ENCODE data around the gene MSRB1. TPM values are rescaled to one million over a fixed set of nuclear protein-coding genes. Genes with fewer than 3 reads are reported as not detected.

Gene MSRB1
- total RNA-seq, 1 donor from 2014 or later = 32.7 TPM

- no peak for TF ChIP-seq CTCF (IDR thresholded peaks at IDR 0.05; ENCODE audit: borderline replicate concordance)
- intact Hi-C loops (cut with micrococcal nuclease) = no loop called here
- no peaks in the 10 kb centered on the region for H3K9me3 ChIP-seq (replicated peaks)
- no peaks in the 10 kb centered on the region for H3K36me3 ChIP-seq
- H3K27ac ChIP-seq (replicated peaks) = no peak overlapping the region
- no peak overlapping the region for H3K4me3 ChIP-seq
- DNase-seq = no peak
- no peaks in the 10 kb centered on the region for H3K4me1 ChIP-seq
- peaks cover 94% of the 10 kb centered on the region for H3K27me3 ChIP-seq (ENCODE audit: low read depth)
Observed at GRCh38 chr16:1906846-1907165, 36.2 kb downstream of the MSRB1 start.

- peaks cover 92% of the 10 kb centered on the region for H3K27me3 ChIP-seq (ENCODE audit: low read depth)
- no peak for TF ChIP-seq CTCF (IDR thresholded peaks at IDR 0.05; ENCODE audit: borderline replicate concordance)
Observed at GRCh38 chr16:1906055-1906845, 36.7 kb downstream of the MSRB1 start.

GRCh38 chr16:1903845-1904840 is 38.9 kb downstream of the MSRB1 start:
- no peak overlapping the region for H3K27ac ChIP-seq (replicated peaks)
- TF ChIP-seq CTCF (IDR thresholded peaks at IDR 0.05; ENCODE audit: borderline replicate concordance) = no peak
- no peaks in the 10 kb centered on the region for H3K36me3 ChIP-seq
- intact Hi-C loops (cut with micrococcal nuclease) = no loop called here
- no peak for DNase-seq
- H3K9me3 ChIP-seq (replicated peaks) = no peaks in the 10 kb centered on the region
- peaks cover 97% of the 10 kb centered on the region for H3K27me3 ChIP-seq (ENCODE audit: low read depth)
- no peak overlapping the region for H3K4me3 ChIP-seq
- H3K4me1 ChIP-seq = no peaks in the 10 kb centered on the region

More at GRCh38 chr16:1906055-1906845, 36.7 kb downstream of the MSRB1 start:
- intact Hi-C loops (cut with micrococcal nuclease) = no loop called here
- Histone ChIP-seq H3K27ac (replicated peaks) (no peak overlapping the region), H3K4me3 (no peak overlapping the region), H3K9me3 (replicated peaks) (no peaks in the 10 kb centered on the region), H3K4me1 (no peaks in the 10 kb centered on the region), H3K36me3 (no peaks in the 10 kb centered on the region)
- no peak for DNase-seq

- intact Hi-C loops (cut with micrococcal nuclease) = no loop called here
- no peak for DNase-seq
Observed at GRCh38 chr16:1903220-1903574, 39.8 kb downstream of the MSRB1 start.

More at GRCh38 chr16:1903220-1903574, 39.8 kb downstream of the MSRB1 start:
- Histone ChIP-seq H3K36me3 (no peaks in the 10 kb centered on the region), H3K4me1 (no peaks in the 10 kb centered on the region), H3K27ac (replicated peaks) (no peak overlapping the region), H3K9me3 (replicated peaks) (no peaks in the 10 kb centered on the region), H3K27me3 (ENCODE audit: low read depth) (peaks cover 91% of the 10 kb centered on the region), H3K4me3 (no peak overlapping the region)
- TF ChIP-seq CTCF (IDR thresholded peaks at IDR 0.05; ENCODE audit: borderline replicate concordance) = no peak

Data from left ventricle myocardium inferior (tissue), 1 donor.